Suprapubic skin (tissue), 4 donors: Measurements from ENCODE around the gene PTGES2. TPM values are rescaled to one million over a fixed set of nuclear protein-coding genes. Genes with fewer than 3 reads are reported as not detected.
"Not testable (repeated sequence)": the region's sequence is repeated elsewhere in the genome, so short reads cannot be mapped to it uniquely, and the experiment has no call there.

Source experiments
- DNase-seq, 2 donors: peaks; one replicate each; pipeline ENCODE4 v3.0.0-alpha.2; 2019; ENCODE audit warnings: low spot score in 2 of 2
- H3K27ac ChIP-seq: fragments of 200-600 bp; sonication (generic); one replicate; pipeline ENCODE4 v1.5.1; 2019
- H3K27me3 ChIP-seq: fragments of 200-600 bp; sonication (generic); one replicate; pipeline ENCODE4 v1.5.1; 2019
- H3K36me3 ChIP-seq: fragments of 200-600 bp; sonication (generic); one replicate; pipeline ENCODE4 v1.5.1; 2019
- H3K4me1 ChIP-seq: fragments of 200-600 bp; sonication (generic); one replicate; pipeline ENCODE4 v1.5.1; 2019
- H3K4me3 ChIP-seq: fragments of 200-600 bp; sonication (generic); one replicate; pipeline ENCODE4 v1.5.1; 2019; ENCODE audit warnings: mild to moderate bottlenecking
- H3K9me3 ChIP-seq: fragments of 200-600 bp; sonication (generic); one replicate; pipeline ENCODE4 v1.5.1; 2019
- EP300 ChIP-seq: sonication (generic); formaldehyde crosslinking; IDR thresholded peaks from one replicate; pipeline ENCODE4 v1.6.1; 2017; ENCODE audit warnings: antibody characterized with exemption
- POLR2A ChIP-seq, 2 donors: fragments of 450-650 bp; IDR thresholded peaks; one replicate each; pipeline ENCODE4 v1.6.1; 2017; ENCODE audit warnings: antibody characterized with exemption in 2 of 2, mild to moderate bottlenecking in 2 of 2, moderate library complexity in 2 of 2
- POLR2AphosphoS5 ChIP-seq, 3 donors: sonication (generic); formaldehyde crosslinking; IDR thresholded peaks; one replicate each; pipeline ENCODE4 v1.6.1; 2017; ENCODE audit warnings: antibody characterized with exemption in 3 of 3
- WGBS: methylation state at CpG from one replicate; pipeline ENCODE4 v1.1.5; 2018; 5-methylcytosine and 5-hydroxymethylcytosine counted together
- total RNA-seq, 4 donors: library from RNA; depleted of rRNA; stranded (reverse); fragments of >200 nt; gene quantifications; one replicate each; pipeline ENCODE4 v1.1.0, GENCODE V29; 2016
- TF ChIP-seq, protein P1 (sequence below), 2 donors: fragments of 200-600 bp in 1 of 2; fragments of 450-650 bp in 1 of 2; sonication (generic) in 1 of 2; IDR thresholded peaks; one replicate each; pipeline ENCODE4 v1.5.1; 2016 to 2019; ENCODE audit warnings: antibody characterized with exemption in 2 of 2, mild to moderate bottlenecking in 1 of 2, moderate library complexity in 1 of 2

PTGES2 gene
- total RNA-seq, 4 donors from 2014 or later, result 47.4 to 76.0 (median 55.9) TPM

DNA sequence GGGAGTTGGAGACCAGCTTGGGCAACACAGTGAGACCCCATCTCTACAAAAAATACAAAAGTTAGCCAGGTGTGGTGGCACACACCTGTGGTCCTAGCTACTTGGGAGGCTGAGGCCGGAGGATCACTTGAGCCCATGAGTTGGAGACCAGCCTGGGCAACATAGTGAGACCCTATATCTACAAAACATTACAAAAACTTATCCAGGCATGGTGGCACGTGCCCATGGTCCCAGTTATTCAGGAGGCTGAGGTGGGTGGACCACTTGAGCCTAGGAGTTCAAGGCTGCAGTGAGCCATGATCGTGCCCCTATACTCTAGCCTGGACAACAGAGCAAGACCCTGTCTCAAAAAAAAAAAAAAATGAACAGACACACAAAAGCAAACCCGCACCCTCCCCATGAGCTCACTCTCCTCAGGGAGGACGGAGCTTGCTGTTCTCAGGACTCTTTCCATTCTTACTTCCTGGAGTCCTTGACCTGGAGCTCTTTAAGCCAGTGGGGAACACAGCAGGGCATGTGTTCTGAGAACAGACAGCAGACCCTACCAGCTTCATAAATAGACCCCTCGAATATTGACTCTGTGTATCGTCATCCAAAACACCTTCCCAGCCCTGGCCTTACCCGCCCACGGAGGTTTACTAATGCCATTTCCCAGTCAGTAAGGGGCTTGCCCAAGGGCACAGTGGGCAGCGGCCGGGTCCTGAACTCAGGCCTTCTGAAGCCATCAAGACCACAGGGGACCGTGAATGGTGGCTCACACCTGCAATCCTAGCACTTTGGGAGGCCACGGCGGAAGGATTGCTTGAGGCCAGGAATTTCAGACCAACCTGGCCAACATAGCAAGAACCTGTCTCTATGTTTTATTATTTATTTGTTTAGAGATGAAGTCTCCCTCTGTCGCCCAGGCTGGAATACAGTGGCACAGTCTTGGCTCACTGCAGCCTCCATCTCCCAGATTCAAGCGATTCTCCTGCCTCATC is 11.1 kb downstream of the PTGES2 start:
- H3K27me3 ChIP-seq, result no peaks in the 10 kb centered on the region
- no peak overlapping the region for H3K27ac ChIP-seq
- TF ChIP-seq, protein P1, sequence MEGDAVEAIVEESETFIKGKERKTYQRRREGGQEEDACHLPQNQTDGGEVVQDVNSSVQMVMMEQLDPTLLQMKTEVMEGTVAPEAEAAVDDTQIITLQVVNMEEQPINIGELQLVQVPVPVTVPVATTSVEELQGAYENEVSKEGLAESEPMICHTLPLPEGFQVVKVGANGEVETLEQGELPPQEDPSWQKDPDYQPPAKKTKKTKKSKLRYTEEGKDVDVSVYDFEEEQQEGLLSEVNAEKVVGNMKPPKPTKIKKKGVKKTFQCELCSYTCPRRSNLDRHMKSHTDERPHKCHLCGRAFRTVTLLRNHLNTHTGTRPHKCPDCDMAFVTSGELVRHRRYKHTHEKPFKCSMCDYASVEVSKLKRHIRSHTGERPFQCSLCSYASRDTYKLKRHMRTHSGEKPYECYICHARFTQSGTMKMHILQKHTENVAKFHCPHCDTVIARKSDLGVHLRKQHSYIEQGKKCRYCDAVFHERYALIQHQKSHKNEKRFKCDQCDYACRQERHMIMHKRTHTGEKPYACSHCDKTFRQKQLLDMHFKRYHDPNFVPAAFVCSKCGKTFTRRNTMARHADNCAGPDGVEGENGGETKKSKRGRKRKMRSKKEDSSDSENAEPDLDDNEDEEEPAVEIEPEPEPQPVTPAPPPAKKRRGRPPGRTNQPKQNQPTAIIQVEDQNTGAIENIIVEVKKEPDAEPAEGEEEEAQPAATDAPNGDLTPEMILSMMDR (IDR thresholded peaks at IDR 0.05), result no peak
- TF ChIP-seq POLR2A (IDR thresholded peaks at IDR 0.05), result no peak
- TF ChIP-seq POLR2AphosphoS5 (IDR thresholded peaks at IDR 0.05), result no peak
- TF ChIP-seq EP300, result no peak
- H3K36me3 ChIP-seq, result peaks cover 29% of the 10 kb centered on the region
- no peaks in the 10 kb centered on the region for H3K9me3 ChIP-seq
- WGBS, result 89% methylated on average over 16 of the region's 16 CpGs
- peaks cover 9% of the 10 kb centered on the region for H3K4me1 ChIP-seq
- peak in 1 of 2 donors; percentile 64 for DNase-seq
- H3K4me3 ChIP-seq, result no peak overlapping the region

DNA sequence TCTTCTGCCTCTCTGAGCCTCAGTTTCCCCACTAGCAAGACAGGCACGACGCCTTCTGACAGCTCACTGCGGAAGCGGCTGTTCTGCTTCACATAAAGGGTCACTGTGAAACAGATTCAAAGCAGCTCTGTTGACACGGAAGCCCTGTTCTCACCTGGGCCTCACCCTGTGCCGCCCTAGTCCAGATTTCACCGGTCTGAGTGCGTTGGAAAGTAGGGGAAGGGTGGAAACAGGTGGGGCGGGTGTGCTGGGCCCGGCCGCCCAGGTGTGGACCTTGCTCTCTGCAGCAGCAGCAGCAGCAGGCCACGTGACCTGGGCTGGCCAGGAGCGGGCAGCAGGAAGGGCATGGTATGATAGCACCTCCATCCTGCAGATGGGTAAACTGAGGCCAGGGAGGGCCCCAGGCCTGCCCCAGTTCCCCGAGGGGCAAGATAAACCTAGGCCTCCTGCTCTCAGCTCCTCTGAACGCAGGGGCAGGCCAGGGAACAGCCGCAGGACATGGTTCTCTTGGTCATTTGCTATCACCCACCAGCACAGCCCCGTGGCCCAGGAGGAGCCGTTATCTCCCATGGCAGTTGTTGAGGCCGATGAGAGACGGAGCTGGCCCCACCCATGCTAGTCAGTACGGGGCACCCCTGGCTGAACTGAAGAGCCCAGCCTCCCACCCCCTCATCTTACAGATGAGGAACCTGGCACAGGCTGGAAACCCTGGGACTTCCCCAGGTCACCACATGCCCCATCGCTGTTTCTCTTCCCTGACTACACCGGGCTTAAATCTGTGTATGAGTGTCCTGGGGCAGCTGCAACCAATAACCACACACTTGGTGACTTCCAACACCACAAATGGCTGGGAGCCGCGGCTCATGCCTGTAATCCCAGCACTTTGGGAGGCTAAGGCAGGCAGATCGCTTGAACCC is 12.1 kb downstream of the PTGES2 start:
- peak in 1 of 2 donors; percentile 64 for DNase-seq
- Histone ChIP-seq H3K4me1 (peaks cover 9% of the 10 kb centered on the region), H3K36me3 (peaks cover 20% of the 10 kb centered on the region), H3K4me3 (no peak overlapping the region), H3K9me3 (no peaks in the 10 kb centered on the region), H3K27me3 (no peaks in the 10 kb centered on the region), H3K27ac (no peak overlapping the region)
- TF ChIP-seq EP300, result no peak
- no peak for TF ChIP-seq POLR2A (IDR thresholded peaks at IDR 0.05)
- TF ChIP-seq, protein P1 (IDR thresholded peaks at IDR 0.05), result no peak
- TF ChIP-seq POLR2AphosphoS5 (IDR thresholded peaks at IDR 0.05), result no peak
- 97% methylated on average over 16 of the region's 26 CpGs for WGBS

DNA sequence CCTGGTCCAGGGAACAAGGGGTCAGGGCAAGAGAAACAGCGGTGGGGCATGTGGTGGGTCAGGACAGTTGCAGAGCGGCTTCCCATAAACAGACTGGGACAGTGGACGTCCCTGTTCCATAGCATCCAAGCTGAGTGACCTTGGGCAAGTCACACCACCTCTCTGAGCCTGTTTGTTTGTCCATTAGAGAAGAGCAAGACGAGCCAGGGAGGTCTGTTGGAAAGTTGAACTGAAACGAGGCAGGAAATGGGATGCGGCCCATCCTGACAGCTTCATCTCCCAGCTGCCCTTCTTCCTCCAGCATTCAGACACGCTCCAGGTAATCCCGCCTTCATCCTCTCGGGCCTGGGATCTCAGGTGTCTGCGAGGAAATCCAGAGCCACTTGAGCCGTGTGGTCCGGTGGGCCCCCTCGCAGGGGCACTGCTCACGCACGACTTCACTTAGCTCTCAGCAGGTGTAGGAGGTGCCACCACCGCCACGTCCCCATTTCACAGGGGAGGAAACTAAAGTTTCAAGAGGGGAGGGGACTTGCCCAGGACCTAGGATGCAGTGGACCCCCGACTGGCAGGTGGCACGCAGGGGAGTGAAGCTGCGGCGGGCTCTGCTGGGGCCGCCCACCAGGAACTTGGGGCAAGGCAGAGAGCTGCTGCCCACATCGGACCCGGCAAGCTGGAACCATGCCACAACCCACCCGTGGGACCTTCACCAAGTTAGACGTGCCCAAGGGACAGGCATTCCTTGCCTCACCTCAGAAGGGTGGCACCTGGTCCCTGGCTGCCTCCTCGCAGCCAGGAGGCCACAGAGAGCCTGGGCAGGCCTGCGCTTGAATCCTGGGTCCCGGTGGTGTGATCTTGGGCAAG is 13.0 kb downstream of the PTGES2 start:
- TF ChIP-seq POLR2AphosphoS5 (IDR thresholded peaks at IDR 0.05), result no peak
- TF ChIP-seq EP300, result no peak
- TF ChIP-seq POLR2A (IDR thresholded peaks at IDR 0.05), result no peak
- TF ChIP-seq, protein P1 (IDR thresholded peaks at IDR 0.05), result no peak
- no peak overlapping the region for H3K4me3 ChIP-seq
- no peak overlapping the region for H3K27ac ChIP-seq
- peak in 1 of 2 donors; percentile 57 for DNase-seq
- peaks cover 14% of the 10 kb centered on the region for H3K36me3 ChIP-seq
- H3K9me3 ChIP-seq, result no peaks in the 10 kb centered on the region
- H3K27me3 ChIP-seq, result no peaks in the 10 kb centered on the region
- peaks cover 11% of the 10 kb centered on the region for H3K4me1 ChIP-seq
- 81% methylated on average over 19 of the region's 29 CpGs for WGBS

DNA sequence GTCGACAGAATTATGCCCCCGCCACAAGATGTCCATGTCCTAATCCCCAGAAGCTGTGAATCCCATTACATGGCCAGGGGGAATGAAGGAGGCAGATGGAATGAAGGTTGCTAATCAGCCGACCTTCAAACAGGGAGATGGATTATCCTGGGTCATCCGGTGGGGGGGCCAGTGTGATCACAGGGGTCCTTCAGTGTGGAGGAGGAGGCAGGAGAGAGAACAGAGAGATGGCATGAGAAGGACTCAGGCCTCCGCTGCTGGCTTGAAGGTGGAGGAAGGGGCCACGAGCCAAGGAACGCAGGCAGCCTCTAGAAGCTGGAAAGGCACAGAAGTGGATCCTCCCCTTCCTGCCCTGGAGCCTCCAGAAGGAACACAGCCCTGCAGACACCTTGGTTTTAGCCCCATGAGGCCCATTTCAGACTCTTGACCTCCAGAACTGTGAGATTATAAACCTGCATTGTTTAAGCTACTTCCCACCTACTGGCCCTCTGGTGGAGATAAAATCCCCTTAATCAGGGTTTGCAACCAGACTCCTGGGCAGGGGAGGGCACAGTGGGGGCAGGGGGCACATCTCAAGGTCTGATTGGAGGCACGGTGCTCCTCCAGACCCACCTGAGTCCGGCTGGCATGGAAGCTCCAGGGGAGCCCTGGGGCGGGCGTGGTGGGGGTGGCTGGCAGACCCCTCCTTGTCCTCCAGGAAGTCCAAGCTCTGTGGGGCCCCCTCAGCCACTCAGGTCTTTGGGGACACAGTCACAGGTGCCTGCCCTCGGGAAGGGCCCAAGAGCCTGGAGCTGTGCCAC is 13.8 kb downstream of the PTGES2 start:
- peaks cover 16% of the 10 kb centered on the region for H3K4me1 ChIP-seq
- H3K4me3 ChIP-seq, result no peak overlapping the region
- no peaks in the 10 kb centered on the region for H3K9me3 ChIP-seq
- TF ChIP-seq POLR2AphosphoS5 (IDR thresholded peaks at IDR 0.05) (no peak), POLR2A (IDR thresholded peaks at IDR 0.05) (no peak), EP300 (no peak)
- TF ChIP-seq, protein P1 (IDR thresholded peaks at IDR 0.05), result no peak
- WGBS, result 95% methylated on average over 8 of the region's 12 CpGs
- DNase-seq, result no peak
- no peak overlapping the region for H3K27ac ChIP-seq
- no peaks in the 10 kb centered on the region for H3K27me3 ChIP-seq
- H3K36me3 ChIP-seq, result peaks cover 16% of the 10 kb centered on the region

DNA sequence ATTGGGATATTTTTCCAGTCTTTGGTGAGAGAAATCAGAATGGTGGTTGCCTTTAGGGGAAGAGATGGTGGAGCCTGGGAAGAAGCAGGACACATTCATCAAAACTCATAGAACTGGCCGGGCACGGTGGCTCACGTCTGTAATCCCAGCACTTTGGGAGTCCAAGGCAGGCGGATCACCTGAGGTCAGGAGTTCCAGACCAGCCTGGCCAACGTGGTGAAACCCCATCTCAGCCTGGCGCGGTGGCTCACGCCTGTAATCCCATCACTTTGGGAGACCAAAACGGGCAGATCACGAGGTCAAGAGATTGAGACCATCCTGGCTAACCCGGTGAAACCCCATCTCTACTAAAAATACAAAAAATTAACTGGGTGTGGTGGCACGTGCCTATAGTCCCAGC is 15.8 kb downstream of the PTGES2 start:
- H3K27ac ChIP-seq, H3K4me3 ChIP-seq, H3K9me3 ChIP-seq, H3K4me1 ChIP-seq, DNase-seq, H3K27me3 ChIP-seq: not testable (repeated sequence)
- H3K36me3 ChIP-seq, result peaks cover 36% of the 10 kb centered on the region
- WGBS, result 86% methylated on average over 12 of the region's 12 CpGs
